HL-60/S4 treated with phorbol 12-myristate 13-acetate at 8.2 ng/mL for 4 days and 3 days (cell line): ENCODE measurements around the gene TMEM117.

Experiments used
- in situ Hi-C: fragments of 300-500 bp; cut with MboI; formaldehyde crosslinking; loops from 2 replicates; pipeline ENCODE4 v1.15.0; 2022; ENCODE audit warnings: low sequenced_read_pairs

TMEM117 gene

DNA sequence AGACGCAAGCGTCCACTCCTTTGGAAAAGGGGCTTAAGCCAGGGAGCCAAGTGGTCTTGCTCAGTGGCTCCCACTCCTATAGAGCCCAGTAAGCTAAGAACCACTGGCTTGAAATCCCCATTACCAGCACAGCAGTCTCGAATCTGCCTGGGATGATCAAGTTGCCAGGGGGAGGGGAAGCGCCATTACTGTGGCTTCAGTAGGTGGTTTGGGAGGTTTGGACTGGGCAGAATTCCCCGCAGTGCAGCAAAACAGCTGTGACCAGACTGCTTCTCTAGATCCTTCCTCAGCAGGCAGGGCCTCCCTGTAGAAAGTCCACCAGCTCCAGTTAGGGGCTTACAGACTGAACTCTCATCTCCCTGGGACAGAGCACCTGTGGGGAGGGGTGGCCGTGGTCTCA is 115.4 kb downstream of the TMEM117 start:
- in situ Hi-C loops = no loop called here

DNA sequence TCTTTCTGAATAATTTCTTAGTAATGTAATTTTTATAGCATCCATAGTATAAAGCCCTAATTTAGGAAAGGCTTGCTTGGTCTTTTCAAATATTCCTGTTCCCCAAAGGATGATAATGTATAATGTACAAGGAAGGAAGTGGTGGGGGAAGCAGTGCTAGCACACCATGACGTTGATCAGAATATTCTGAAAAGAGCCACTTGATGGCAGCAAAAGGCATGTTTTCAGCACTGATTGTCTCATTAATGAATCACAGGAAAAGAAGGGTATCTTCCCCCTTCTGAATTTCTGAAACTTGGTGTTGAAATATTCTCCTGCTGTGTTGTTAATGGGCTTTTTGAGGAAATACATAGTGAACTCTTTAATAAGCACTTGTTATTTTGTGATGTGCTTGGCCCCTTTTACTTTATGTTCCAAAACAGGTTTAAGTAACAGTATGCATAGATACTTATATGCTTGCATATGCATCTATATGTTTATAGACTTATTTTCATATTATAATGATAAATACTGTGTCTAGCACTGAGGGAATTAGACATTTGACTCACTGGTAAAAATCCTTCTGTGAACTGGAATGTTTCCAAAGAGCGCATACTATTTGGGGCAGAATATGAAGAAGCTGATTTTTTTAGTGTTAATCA is 122.0 kb downstream of the TMEM117 start:
- in situ Hi-C loops = no loop called here

DNA sequence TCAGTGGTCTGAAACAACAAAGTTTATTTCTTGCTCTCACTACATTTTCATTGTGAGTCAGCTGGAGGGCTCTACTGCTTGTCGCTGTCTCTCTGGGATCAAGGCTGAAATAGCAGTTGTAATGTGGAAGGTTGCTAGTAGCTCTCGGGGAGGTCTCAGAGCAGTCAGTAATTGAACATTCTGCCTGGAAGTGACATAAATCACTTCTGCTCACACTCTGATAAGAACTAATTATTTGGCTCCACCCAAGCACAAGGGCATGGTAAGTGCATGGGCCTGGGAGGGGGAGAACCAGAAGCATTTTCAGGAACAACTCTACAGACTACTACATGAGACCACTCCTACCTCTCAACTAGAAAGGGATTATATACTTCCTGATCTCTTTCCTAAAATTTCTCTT is 128.2 kb downstream of the TMEM117 start:
- in situ Hi-C loops = no loop called here

DNA sequence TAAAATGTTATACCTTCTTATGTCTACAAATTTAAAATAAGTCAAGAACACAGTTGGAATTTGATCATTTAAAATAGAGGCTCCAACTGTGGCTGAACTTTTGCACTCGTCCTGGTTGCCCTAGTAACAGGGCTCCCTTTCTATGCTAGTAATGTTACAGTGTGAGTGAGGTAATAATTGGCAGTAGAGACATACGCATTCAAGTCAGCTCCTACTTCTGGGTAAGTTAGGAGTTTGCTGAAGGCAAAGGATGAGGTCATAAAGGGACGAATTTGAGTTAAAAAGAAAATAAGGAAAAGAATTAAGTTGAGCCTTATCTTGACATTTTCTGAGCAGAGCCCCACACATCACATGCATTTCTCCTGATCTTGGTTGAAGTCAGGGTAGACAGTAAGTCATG is 129.1 kb downstream of the TMEM117 start:
- in situ Hi-C loops = no loop called here

- in situ Hi-C loops = no loop called here
Observed at GRCh38 chr12:43965899-43966298, 130.0 kb downstream of the TMEM117 start.

DNA sequence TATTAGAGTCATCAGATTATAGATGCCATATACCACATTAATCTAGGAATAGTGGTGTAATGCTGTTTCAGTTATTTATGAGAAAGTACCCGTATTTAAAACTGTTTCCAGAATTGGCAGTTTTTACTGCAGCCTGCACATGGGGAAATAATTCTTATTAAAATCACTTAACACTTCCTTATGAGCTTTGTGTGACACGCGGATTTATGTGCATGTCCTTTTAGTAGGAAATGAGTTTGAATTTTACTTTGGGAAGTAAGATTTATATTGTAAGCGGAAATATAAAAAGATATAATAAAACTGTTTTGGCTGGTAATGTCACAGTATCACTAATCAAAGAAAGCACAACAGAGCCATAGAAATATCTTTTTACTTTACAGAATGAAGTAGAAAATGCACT is 132.9 kb downstream of the TMEM117 start:
- in situ Hi-C loops = no loop called here

DNA sequence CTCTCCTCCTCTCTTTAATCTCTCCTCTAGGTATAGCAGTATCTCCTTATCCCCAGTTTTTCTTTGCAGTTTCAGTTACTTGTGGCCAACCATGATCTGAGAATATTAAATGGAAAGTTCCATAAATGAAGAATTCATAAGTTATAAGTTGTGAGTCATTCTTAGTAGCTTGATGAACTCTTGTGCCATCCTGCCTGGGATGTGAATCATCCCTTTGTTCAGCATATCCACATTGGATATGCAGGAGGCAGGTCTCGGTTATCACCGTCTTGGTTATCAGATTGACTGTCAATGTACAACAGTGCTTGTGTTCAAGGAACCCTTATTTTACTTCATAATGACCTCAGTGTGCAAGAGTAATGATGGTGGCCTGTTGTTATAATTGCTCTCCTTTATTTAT is 134.0 kb downstream of the TMEM117 start:
- in situ Hi-C loops = no loop called here

- in situ Hi-C loops = no loop called here
Observed at GRCh38 chr12:43973385-43973784, 137.5 kb downstream of the TMEM117 start.

GRCh38 chr12:43973993-43974392 is 138.1 kb downstream of the TMEM117 start:
- in situ Hi-C loops = no loop called here

DNA sequence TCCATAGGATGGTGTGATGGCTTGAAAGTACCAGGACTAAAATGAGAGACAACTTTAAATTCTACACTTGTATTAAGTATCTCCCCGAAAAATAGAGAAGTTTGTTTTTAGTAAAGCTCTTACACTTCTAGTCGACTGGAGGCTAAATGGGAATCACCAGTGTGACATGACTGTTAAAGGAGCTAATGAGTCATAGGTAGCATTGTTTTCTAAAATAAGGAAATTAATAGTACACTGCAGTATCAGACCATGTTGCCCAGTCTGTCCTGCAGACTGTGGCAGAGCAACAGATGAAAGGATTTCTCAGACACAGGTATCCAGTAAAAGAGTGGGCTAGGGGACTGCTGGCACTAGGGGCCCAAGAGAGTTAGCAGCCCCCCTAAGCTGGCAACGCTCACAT is 140.1 kb downstream of the TMEM117 start:
- in situ Hi-C loops = no loop called here

DNA sequence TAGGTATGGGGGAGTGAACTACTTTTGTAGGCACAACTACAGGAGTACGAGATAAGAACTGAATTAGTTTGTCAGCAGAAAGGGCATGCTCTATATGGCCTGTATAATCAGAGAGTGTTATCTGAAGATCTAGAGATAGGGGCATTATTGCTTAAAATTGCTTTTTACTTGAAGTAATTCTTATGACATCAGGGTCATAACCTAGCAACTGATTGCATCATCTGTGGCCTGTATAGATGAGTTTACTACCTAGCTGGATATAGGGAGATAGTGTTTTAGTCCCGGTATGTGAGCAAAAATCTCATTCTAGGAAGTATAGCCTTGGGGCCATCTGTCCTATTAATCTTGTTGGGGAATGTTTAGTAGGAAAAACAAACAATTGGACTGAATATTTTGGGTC is 142.7 kb downstream of the TMEM117 start:
- in situ Hi-C loops = no loop called here

GRCh38 chr12:43979450-43979849 is 143.6 kb downstream of the TMEM117 start:
- in situ Hi-C loops = no loop called here

GRCh38 chr12:43980627-43981191 is 144.8 kb downstream of the TMEM117 start:
- in situ Hi-C loops = no loop called here

DNA sequence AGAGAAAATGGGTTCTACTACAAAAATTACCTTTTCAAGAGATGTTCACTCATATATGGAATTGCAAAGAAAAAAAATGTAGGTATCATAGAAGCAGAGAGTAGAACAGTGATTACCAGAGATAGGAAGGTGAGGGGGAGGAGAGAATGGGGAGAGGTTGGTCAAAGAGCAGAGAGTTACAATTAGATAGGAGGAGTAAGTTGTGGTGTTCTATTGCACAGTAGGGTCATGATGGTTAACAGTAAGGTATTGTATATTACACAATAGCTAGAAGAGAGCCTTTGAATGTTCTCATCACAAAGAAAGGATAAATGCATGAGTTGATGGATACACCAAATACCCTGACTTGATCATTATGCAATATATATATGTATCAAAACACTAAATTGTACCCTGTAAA is 145.8 kb downstream of the TMEM117 start:
- in situ Hi-C loops = no loop called here

DNA sequence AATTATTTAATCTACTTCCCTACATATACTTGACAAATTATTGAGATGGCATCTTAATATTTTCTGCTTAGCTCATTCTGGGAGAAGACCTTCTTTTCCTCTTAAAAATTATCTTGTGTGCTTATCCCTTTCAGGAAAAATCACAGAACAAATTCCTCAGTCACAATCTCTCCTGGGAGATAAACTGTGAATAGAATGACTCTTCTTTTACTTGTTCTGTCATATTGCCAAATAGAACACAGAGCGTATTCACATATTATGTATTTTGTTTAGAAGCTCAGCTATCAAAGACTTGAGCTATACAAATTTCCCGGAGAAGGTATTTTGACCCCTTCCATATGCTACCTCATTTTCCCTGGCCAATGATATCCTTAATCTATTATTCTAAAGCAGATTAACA is 146.7 kb downstream of the TMEM117 start:
- in situ Hi-C loops = no loop called here

GRCh38 chr12:43988838-43989560 is 153.1 kb downstream of the TMEM117 start:
- in situ Hi-C loops = no loop called here

- in situ Hi-C loops = no loop called here
Observed at GRCh38 chr12:43992856-43993255, 157.0 kb downstream of the TMEM117 start.

GRCh38 chr12:44000309-44000952 is 164.6 kb downstream of the TMEM117 start:
- in situ Hi-C loops = no loop called here

- in situ Hi-C loops = no loop called here
Observed at GRCh38 chr12:44002607-44003006, 166.7 kb downstream of the TMEM117 start.

GRCh38 chr12:44003721-44004120 is 167.8 kb downstream of the TMEM117 start:
- in situ Hi-C loops = no loop called here

DNA sequence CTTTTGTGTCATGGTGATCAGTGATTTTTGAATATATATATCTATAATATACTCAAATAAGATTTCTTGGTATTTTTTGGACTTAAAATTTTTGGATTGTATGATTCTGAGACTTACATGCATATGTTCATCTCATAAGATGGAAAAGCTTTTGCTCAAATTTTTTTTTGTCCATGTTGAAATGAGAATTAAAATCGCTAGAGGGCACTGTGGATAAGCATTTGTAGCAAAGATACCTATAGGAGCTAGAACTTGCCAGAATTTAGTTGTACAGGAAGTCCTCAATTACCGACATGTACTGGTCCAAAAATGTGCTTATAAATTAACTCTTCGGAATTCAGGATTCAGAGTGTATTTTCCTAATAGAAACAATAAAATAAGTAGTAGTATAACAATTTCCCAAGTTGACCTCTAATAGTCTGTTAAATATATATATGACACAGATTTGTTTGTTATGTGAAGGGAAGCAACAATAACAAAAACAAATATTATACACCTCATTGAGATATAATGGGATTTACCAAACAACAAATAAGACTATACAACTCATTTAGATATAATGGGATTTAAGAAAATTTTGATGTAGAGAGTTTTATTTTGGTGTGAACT is 179.6 kb downstream of the TMEM117 start:
- in situ Hi-C loops = no loop called here

- in situ Hi-C loops = no loop called here
Observed at GRCh38 chr12:44017216-44017615, 181.3 kb downstream of the TMEM117 start.
